ENCODE results near the gene PTGFRN.

The PTGFRN gene

DNA sequence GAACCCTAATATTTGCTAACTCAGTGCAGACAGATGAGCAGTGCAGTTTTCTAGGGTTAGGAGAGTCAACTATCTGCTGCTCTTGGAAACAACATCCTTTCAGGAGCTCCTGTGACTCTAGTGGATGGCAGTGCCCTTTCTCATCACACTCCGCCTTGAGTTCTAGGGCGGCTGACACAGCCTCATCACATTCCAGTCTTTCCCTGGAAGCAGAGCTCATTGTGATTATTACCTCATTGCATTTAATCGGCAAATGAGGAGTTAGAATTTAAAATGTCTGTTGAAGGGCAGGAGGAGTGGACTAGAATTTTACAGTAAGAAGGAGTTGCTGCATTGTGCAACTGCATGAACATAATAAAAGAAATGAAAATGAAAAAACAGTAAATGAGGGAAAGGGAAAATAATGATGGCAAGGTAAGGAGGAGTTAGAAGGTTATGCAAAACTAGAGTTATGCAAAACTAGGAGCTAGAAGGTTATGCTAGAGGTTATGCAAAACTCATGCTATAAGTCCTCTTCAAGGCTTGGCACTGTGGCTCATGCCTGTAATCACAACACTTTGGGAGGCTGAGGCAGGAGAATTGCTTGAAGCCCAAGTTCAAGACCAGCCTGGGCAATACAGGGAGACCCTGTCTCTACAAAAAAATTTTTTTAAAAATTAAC, 6.9 kb upstream of the PTGFRN start:
- H3K4me3 ChIP-seq (ENCODE audit: low read depth, low read length): no peak overlapping the region
- TF ChIP-seq, protein P1, sequence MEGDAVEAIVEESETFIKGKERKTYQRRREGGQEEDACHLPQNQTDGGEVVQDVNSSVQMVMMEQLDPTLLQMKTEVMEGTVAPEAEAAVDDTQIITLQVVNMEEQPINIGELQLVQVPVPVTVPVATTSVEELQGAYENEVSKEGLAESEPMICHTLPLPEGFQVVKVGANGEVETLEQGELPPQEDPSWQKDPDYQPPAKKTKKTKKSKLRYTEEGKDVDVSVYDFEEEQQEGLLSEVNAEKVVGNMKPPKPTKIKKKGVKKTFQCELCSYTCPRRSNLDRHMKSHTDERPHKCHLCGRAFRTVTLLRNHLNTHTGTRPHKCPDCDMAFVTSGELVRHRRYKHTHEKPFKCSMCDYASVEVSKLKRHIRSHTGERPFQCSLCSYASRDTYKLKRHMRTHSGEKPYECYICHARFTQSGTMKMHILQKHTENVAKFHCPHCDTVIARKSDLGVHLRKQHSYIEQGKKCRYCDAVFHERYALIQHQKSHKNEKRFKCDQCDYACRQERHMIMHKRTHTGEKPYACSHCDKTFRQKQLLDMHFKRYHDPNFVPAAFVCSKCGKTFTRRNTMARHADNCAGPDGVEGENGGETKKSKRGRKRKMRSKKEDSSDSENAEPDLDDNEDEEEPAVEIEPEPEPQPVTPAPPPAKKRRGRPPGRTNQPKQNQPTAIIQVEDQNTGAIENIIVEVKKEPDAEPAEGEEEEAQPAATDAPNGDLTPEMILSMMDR (IDR thresholded peaks at IDR 0.05; ENCODE audit: control insufficient read depth, extremely low read depth, insufficient read depth): no peak
- DNase-seq (ENCODE audit: low read depth): no peak

DNA sequence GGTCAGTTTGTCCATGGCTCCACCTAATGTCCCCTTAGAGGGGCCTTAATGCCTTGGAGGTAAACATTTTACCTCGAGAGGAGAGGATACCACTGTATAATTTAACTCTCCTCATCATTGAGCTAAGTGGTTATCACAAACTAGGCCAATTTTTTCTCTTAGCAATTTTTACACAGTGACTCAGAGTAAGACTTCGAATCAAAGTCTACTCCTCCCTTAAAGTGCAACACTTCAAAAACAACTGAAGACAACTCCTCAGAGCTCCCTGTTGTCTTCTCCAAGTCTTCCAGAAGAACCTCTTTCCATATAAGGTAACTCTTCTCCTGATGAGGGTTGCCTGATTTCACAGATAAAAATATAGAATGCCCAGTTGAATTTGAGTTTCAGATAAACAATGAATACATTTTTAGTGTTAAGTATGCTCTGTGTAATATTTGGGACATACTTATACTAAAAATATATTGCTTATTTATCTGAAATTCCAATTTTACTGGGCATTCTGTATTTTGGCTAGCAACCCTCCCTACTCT, 4.9 kb upstream of the PTGFRN start:
- H3K4me3 ChIP-seq (ENCODE audit: low read depth, low read length): no peak overlapping the region
- TF ChIP-seq, protein P1 (IDR thresholded peaks at IDR 0.05; ENCODE audit: control insufficient read depth, extremely low read depth, insufficient read depth): no peak
- DNase-seq (ENCODE audit: low read depth): no peak

DNA sequence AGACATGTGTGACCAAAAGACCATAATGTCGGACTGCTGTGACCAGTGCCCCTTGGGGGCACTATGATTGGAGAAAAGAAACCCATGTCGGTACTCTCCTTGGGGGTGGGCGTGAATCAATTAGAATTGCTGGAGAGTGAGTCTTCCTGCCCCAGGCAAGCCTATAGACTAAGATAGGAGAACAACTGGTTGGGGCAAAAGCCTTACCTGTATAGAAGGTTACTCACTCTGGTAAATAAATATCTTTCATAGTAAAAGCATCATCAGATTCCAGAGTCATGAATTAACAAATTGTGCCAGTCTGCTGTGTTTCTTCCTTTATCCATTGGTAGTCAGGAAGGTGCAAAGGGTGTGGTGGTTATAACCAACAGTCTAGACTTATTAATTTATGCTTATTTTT, 2.9 kb upstream of the PTGFRN start:
- TF ChIP-seq, protein P1 (IDR thresholded peaks at IDR 0.05; ENCODE audit: control insufficient read depth, extremely low read depth, insufficient read depth): no peak
- no peak overlapping the region for H3K4me3 ChIP-seq (ENCODE audit: low read depth, low read length)
- DNase-seq (ENCODE audit: low read depth): no peak

DNA sequence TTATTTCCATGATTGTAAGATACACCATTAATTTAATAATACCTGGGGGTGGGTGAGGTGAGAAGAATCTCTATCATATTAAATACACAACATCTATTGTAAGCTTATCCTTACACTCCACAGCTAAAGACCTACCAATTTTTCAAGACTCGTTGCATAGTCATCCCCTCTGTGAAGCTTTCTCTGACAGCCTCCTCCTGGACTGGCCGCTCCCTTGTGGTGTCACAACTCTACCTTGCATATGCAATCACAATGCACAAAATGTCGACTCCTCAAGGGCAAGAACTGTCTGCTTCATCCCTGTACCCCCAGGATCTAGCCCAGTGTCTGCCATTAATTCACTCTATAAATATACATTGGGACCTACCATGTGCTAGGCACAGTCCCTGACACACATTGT, 2.4 kb upstream of the PTGFRN start:
- H3K4me3 ChIP-seq (ENCODE audit: low read depth, low read length): no peak overlapping the region
- TF ChIP-seq, protein P1 (IDR thresholded peaks at IDR 0.05; ENCODE audit: control insufficient read depth, extremely low read depth, insufficient read depth): no peak
- DNase-seq (ENCODE audit: low read depth): no peak

DNA sequence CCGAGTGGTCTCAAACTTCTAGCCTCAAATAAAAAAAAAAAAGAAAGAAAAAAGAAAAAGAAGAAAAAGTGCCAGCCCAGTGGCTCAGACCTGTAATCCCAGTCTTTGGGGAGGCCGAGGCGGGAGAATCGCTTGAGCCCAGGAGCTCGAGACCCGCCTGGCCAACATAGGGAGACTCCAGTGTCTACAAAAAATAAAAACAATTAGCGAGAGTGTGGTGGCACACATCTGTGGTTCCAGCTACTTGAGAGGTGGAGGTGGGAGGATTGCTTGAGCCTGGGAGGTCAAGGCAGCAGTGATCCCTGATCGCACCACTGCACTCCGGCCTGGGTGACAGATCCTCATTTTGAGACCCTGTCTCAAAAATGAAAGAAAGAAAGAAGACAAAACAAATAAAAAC, 1.4 kb upstream of the PTGFRN start:
- no peak overlapping the region for H3K4me3 ChIP-seq (ENCODE audit: low read depth, low read length)
- no peak for DNase-seq (ENCODE audit: low read depth)
- TF ChIP-seq, protein P1 (IDR thresholded peaks at IDR 0.05; ENCODE audit: control insufficient read depth, extremely low read depth, insufficient read depth): no peak

DNA sequence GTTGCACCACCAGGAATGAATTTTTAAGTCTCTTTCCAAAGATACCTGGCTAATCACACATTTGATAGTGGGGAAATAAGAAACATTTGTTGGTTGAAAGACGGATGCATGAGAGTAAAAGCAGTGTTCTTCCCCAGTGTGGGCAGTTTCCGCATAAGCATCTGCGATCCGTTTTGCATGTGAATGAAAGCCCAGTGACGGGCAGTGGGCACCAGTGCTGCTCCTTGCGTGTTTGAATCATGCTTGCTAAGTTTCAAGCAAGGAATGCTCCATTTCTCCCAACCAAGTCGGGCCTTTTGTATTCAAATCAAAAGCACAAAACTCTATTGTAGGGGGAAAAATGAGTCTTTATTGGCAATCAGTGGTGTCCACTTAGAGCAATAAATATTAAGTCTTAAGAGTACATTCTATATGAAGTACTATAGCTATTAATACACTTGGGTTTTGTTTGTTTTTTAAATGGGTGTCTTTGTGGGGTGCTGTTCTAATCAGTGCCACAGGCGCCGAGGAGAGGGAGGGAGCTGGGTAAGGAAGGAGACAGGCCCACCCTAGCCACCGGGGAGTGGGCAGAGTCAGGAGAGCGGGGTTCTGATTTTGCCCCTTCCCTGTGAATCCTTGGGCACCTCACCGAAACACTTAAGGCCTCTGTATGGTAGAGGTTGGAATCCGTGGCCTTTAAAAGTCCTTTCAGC, 750 bp upstream of the PTGFRN start:
- no peak for DNase-seq (ENCODE audit: low read depth)
- TF ChIP-seq, protein P1 (IDR thresholded peaks at IDR 0.05; ENCODE audit: control insufficient read depth, extremely low read depth, insufficient read depth): no peak
- H3K4me3 ChIP-seq (ENCODE audit: low read depth, low read length): peak overlapping the region; percentile 73
